OCI-LY3 (cell line): Measurements from ENCODE around the gene TBCK.

ENCODE experiments used
- EZH2phosphoT487 ChIP-seq: fragments of 200-600 bp; shearing (Covaris generic); IDR thresholded peaks from 2 replicates; pipeline ENCODE4 v1.6.1; 2018; ENCODE audit warnings: antibody characterized with exemption, mixed run types, low read depth
- TF ChIP-seq, protein P1 (sequence below): fragments of 200-600, 300-600 bp; sonication (generic); IDR thresholded peaks from 2 replicates; pipeline ENCODE4 v1.5.1; 2014; ENCODE audit warnings: antibody characterized with exemption, low read length, low read depth

DNA sequence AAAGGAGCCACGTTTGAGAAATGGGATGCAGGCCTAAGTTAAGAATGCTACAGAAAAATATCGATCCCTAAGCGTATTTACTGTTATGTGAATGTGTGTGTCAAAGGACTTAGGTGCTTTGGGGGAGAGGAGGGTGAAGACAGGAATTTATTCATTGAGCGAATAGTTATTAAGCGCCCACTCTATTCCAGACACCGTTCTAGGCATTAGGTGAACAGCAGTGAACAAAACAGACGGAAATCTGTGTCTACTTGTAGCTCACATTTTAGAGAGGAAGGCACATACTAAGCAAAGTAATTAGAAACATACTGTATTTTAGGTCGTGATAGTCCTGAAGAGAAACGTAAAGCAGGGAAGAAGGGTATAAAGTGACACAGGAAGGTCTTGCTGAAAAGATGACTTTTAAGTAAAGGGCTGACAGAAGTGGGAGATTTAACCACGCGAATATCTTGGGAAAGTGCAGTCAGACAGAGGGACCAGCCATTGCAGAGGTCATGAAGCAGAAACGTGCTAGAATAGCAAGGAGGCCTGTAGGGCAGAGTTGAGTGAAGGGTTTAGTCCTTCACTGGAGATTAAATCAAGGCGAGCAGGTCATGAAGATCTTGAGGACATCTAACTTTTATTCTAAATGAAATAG is 882 bp upstream of the TBCK start:
- TF ChIP-seq, protein P1, sequence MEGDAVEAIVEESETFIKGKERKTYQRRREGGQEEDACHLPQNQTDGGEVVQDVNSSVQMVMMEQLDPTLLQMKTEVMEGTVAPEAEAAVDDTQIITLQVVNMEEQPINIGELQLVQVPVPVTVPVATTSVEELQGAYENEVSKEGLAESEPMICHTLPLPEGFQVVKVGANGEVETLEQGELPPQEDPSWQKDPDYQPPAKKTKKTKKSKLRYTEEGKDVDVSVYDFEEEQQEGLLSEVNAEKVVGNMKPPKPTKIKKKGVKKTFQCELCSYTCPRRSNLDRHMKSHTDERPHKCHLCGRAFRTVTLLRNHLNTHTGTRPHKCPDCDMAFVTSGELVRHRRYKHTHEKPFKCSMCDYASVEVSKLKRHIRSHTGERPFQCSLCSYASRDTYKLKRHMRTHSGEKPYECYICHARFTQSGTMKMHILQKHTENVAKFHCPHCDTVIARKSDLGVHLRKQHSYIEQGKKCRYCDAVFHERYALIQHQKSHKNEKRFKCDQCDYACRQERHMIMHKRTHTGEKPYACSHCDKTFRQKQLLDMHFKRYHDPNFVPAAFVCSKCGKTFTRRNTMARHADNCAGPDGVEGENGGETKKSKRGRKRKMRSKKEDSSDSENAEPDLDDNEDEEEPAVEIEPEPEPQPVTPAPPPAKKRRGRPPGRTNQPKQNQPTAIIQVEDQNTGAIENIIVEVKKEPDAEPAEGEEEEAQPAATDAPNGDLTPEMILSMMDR: no peak
- TF ChIP-seq EZH2phosphoT487: no peak
